Measurements from ENCODE around the gene GLI2.

The GLI2 gene

DNA sequence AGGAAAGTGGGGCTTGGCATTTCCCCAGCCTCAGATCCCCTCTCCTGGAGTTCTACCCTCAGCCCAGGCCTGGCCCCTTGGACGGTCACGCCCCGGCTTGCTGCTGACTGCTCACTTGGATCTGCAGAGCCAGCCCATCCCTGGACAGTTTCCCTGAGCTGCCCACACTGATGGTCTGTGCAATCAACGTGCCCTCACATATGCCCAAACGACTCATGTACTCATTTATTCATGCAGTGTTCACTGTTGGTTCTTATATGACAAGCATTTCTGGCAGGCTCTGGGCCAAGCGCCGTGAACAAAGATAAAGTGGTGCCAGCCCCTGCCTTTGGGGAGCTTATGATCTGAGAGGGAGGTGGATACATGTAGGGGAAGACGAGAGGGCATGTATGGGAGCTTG is 20.3 kb upstream of the GLI2 start:
- no peak for DNase-seq

DNA sequence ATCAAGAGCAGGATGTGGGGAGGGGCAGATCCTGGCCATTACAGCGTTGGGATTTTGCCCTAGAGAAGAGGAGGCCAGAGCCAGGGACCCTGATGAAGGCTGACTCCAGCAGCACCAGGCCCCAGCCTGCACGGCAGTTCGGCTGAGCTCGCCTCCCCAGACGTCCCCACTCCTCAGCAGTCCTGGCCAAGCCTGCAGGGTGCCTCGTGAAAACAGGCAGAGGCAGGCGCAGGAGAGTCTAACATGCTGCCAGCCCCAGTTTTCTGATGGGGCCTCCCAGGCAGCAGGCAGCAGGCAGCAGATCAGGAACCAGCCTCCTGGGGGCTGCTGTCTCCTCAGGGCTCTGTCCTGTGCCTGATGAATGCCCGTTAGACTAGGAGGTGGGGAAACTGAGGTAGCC is 19.7 kb upstream of the GLI2 start:
- DNase-seq, result no peak

DNA sequence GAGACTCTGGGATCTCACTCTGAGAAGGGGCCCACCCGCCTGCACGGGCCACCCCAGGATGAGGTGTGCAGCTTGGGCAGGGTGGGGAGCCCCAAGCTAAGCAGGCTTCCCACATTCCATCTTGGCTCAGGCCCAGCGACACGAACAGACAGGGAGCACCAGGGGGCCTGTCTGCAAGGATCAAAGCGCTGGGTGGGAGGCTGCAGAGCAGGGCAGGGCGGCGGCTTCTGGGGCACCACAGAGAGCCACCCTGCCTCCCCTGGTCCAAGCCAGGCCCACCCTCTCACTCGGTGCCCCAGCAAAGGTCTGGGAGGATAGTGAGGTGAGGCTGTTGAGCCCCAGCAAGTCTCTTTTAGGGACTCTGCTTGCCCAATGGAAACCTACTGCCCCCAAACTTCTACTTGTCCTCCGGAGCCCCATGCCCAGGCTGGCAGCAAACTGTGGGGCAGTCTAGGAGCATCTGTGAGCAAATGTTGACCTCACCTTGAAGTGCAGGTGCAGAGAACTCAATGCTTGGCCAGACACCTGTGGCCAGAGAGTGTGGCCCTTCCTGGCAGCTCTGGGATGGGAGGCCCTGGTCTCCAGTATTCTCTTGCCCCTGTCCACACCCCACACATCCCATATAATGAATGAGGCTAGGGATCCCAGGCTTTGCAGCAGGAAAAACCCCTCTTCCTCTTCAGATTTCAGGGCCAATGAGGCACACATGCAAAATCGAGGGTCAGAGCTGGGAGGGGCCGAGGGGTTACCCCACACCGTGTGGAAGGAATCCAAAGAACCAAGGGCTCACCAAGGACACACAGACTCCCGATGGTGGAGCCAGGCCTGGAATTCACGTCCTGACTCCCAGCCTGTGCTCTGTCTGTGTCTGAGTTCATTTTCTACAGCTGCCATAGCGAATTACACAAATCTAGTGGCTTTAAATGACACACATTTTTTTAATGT is 18.8 kb upstream of the GLI2 start:
- DNase-seq, result no peak

GRCh38 chr2:120719491-120719890 is 16.2 kb upstream of the GLI2 start:
- no peak for DNase-seq

DNA sequence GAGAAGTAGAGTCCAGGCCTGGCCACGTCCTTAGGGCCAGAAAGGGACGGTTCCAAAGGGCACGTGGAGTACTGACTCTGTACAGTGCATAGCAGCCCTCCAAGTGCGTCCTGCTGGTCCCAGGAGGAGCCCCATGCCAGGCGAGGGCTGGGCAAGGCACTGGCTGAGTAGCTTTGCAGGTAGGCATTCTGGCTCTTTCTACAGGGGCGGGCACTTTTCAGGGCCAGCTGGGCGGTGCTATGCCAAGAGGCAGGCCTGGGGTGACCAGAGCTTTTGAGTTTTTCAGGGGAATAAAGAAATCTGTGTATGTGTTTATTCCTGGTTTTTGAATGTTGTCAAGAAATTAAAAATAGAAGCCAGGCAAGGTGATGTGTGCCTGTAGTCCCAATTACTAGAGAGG is 15.4 kb upstream of the GLI2 start:
- DNase-seq, result no peak

- DNase-seq, result no peak
Observed at GRCh38 chr2:120720746-120721375, 14.8 kb upstream of the GLI2 start.

GRCh38 chr2:120722246-120722567 is 13.5 kb upstream of the GLI2 start:
- DNase-seq, result no peak

- no peak for DNase-seq
Observed at GRCh38 chr2:120722568-120723421, 12.9 kb upstream of the GLI2 start.

GRCh38 chr2:120726245-120726644 is 9.4 kb upstream of the GLI2 start:
- no peak for DNase-seq

- DNase-seq, result no peak
Observed at GRCh38 chr2:120729406-120730399, 6.0 kb upstream of the GLI2 start.

DNA sequence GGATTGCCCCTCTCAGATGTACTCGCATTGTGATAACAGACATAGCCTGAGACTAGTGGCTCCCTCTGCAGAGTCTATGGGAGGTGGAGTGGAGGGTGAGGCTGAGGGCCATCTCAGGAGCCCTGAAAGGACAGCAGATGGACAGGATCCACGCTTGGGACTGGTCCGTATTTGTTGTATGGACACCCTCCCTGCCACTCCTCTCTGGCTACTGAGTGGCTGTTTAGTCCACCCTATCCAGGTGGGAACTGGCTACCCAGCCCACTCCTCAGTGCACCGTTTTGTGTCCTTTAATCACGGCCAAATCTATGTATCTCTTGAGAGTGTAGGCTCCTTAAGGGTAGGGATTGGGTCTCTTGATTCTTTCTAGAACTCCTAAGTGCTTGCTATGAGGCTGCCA is 4.5 kb upstream of the GLI2 start:
- no peak for DNase-seq

DNA sequence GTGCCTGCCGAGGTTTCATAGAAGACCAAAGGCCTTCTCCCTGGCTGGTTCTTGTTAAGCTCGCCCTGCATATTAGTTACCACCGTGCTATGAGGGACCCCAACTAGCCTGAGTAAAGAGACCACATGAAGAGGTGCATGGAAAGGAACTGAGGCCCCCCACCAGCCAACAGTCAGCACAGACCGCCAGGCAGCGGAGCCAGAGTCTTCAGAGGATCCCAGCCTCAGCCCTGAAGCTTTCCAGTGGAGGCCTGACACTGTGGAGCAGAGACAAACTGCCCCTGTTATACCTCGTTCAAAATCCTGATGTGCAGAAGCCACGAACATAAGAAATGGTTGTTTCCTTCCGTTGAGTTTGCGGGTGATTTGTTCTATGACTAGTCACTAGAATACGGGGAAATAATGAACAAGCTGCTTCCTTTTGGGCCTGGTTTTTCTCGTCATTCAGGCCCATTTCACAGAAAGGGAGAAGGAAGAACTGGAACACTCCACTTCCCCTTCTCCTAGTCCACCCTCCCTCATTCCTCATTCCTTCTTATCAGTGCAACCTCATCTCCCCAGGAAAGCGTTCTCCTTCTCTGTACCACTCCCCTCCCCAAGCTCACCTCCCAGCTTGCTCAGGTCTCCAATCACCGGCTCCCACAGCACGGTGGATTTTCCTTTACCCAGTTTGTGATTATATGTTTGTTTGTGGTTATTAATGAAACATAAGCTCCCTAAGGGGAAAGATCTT is 3.0 kb upstream of the GLI2 start:
- no peak for DNase-seq

DNA sequence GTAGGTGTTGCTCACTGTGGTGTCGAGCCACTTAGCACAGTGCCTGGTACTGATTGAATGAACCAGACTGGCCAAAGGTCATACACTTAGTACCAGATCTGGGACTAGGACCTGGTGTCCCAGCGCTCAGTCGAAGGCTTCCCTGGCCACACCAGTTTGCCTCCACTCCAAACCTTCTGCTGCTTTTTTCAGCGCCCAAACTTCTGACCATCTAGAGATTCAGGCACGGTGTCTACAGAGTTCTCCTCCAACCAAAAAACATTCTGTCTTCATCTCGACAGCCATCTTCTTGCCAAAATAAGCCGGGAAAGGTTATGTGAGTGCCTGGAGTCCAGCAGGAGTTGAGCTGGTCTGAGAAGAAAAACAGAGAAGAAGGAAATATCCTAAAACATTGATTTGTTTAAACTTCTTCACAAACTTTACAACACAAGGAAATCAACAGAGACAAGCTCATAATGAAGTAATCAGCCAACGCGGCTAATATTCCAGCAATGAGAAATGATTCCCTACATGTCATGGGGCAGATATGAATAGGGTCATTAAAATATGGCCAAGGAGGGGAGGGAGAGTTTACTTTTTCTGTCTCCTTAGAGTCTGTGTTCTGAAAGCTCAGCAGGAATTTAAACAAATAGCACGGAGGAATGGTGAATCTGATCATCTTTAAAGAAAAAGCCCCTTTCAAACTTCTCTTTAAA is 2.3 kb upstream of the GLI2 start:
- no peak for DNase-seq

DNA sequence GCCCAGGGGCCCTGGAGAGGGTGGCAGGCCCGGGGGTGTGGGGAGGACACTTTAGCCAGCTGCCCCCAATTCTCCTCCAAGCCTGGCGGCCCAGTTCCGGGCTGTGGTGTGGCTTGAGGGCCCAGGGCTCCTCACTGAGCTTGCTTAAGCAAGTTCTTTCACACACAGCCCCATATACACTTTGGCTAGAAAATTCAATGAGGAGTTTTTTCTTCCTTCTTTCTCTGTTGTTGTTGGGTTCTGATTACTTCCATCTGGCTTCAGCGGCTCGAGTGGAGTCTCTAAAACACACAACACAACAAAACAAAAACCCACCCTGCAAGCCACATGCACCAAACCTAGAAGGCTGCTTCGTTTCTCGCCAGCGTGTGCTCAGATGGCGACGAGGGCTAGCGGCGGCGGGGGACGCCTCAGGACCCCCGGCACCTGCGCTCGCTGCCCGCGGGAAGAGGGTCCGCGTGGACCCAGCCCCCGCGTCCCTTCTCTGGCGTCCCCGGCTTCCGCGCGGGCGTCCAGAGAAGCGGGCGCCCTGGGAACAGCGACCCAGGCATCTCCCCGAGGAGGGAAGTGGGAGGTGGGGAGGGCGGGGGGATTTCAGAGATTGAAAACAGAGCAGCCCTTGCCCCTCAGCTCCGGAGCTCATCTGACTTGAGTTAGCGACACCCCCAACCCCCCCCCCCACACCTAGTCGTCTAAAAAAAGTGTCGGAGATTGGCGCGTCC is 577 bp upstream of the GLI2 start:
- DNase-seq, result no peak

DNA sequence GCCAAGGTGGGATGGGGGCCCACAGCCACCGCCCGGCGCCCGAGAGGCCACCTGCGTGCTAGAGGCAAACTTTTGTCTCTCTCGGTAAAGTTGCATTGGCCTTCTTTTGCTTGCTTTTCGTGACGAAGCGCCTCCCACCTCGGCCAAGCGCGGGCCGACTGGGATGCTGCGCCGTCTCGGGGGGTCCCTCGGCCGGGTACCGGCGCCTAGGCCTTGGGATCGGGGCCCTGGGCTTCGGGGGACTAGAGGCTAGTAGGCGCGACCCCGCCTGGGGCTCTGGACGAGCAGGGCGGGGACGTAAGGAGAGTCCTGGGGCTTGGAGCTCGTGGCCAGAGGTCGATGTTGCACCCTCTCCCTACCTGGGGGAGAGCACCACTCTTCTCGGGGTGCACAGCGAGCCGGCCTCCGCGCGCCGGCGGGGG is 545 bp downstream of the GLI2 start:
- DNase-seq, result no peak

- DNase-seq, result no peak
Observed at GRCh38 chr2:120736624-120737339, 1.1 kb downstream of the GLI2 start.

GRCh38 chr2:120737340-120738101 is 1.9 kb downstream of the GLI2 start:
- DNase-seq, result peak; percentile 15

GRCh38 chr2:120738117-120738516 is 2.4 kb downstream of the GLI2 start:
- DNase-seq, result no peak
